Stimulated activated CD4-positive, alpha-beta T cell treated with anti-CD3 and anti-CD28 coated beads, Interleukin-1b, Interleukin-23, amount 100 ng/mL, for 4 hours (primary cell): Measurements from ENCODE around the gene AKT2.
A peak's percentile ranks its signal among the peaks of the same experiment; 100 is the strongest.
"Not testable (repeated sequence)": the region's sequence is repeated elsewhere in the genome, so short reads cannot be mapped to it uniquely, and the experiment has no call there.

ENCODE experiments used
- DNase-seq, 2 donors: peaks; one replicate each; pipeline ENCODE4 v3.0.0-alpha.2; 2020; ENCODE audit warnings: low read depth in 2 of 2

Gene AKT2

GRCh38 chr19:40219029-40219428 lies 66.1 kb downstream of the AKT2 start:
- not testable (repeated sequence) for DNase-seq

GRCh38 chr19:40217934-40218890 lies 66.9 kb downstream of the AKT2 start, which contains the start of gene TTC9B:
TTC9B (minus strand) TSS chr19:40218384; CDS start chr19:40218381, 3 bp downstream.
- peak; percentile 17 to 45 for DNase-seq

GRCh38 chr19:40217027-40217810 lies 67.9 kb downstream of the AKT2 start:
- no peak for DNase-seq

- no peak for DNase-seq
Measured at GRCh38 chr19:40216777-40217026, 68.4 kb downstream of the AKT2 start.

- DNase-seq = no peak
Measured at GRCh38 chr19:40216013-40216776, 69.0 kb downstream of the AKT2 start.

- no peak for DNase-seq
Measured at GRCh38 chr19:40214936-40215335, 70.2 kb downstream of the AKT2 start.

- DNase-seq = no peak
Measured at GRCh38 chr19:40213882-40214570, 71.1 kb downstream of the AKT2 start.

GRCh38 chr19:40213251-40213829 lies 71.8 kb downstream of the AKT2 start:
- DNase-seq = no peak

GRCh38 chr19:40210889-40211288 lies 74.3 kb downstream of the AKT2 start:
- no peak for DNase-seq

GRCh38 chr19:40208602-40209001 lies 76.5 kb downstream of the AKT2 start:
- no peak for DNase-seq

- DNase-seq = no peak
Measured at GRCh38 chr19:40205760-40206159, 79.4 kb downstream of the AKT2 start.

GRCh38 chr19:40204381-40204780 lies 80.8 kb downstream of the AKT2 start:
- DNase-seq = no peak

- DNase-seq = no peak
Measured at GRCh38 chr19:40200341-40201099, 84.6 kb downstream of the AKT2 start.

- DNase-seq = no peak
Measured at GRCh38 chr19:40198272-40198990, 86.7 kb downstream of the AKT2 start.

- no peak for DNase-seq
Measured at GRCh38 chr19:40193587-40193849, 91.6 kb downstream of the AKT2 start.

GRCh38 chr19:40192758-40193586 lies 92.2 kb downstream of the AKT2 start:
- no peak for DNase-seq

- peak in 1 of 2 donors; percentile 19 for DNase-seq
Measured at GRCh38 chr19:40191836-40192646, 93.1 kb downstream of the AKT2 start.
